GM21737 (cell line): ENCODE results near the gene DPP7.
"Not testable (repeated sequence)": the region's sequence is repeated elsewhere in the genome, so short reads cannot be mapped to it uniquely, and the experiment has no call there.

Source experiments
- ATAC-seq: cut with Tn5 transposase; IDR thresholded peaks from one replicate; pipeline ENCODE4 v1.9.1; 2021; ENCODE audit warnings: mild to moderate bottlenecking, moderate library complexity; ENCODE audit not compliant: unreplicated experiment

DPP7 gene

GRCh38 chr9:137148242-137148641 lies 33.7 kb upstream of the DPP7 start:
- ATAC-seq = no peak

DNA sequence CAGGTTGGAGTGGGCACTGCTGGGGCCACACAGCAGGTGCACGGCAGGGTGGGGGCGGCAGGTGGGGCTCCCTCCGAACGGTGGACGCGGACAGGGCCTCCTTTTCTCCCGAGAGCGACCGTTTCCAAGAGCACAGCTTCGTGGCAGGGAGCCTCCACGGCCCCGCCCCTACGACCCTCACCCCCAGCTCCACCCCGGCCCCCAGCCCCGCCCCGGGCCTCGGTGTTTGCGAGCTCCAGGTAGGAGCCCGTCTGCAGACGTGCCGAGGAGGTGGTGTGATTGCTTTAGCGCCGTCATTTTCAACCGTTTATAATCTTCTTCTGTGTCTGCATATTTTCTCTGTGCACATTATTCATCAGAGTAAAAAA lies 33.2 kb upstream of the DPP7 start:
- no peak for ATAC-seq

DNA sequence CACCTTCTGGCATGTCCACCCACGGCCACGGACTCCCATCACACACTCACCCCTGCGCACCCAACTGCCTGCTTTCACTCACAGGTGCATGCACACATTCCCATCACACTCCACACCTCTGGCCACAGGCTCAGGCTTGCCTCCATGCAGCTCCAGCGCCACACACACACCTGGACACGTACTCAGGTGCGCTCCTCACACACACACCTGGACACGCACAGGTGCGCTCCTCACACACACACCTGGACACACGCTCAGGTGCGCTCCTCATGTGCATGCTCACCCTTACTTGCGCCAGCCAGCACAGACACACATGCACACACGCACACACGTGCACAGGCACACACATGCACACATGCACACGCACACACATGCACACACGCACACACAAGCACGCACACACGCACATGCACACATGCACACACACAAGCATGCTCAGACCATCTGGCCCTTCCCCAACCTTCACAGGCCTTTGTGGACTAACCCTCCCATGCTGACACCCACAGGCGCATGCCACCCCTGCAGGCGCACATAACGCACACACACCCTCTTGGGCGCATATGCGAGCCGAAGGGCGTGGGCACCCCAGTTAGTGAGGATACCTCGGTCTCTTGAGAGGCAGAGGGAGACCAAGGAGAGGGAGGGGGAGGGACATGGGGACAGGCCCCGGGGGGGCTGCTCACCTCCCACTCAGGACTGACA lies 32.7 kb upstream of the DPP7 start:
- ATAC-seq = no peak

- ATAC-seq = no peak
Observed at GRCh38 chr9:137146527-137146918, 32.0 kb upstream of the DPP7 start.

DNA sequence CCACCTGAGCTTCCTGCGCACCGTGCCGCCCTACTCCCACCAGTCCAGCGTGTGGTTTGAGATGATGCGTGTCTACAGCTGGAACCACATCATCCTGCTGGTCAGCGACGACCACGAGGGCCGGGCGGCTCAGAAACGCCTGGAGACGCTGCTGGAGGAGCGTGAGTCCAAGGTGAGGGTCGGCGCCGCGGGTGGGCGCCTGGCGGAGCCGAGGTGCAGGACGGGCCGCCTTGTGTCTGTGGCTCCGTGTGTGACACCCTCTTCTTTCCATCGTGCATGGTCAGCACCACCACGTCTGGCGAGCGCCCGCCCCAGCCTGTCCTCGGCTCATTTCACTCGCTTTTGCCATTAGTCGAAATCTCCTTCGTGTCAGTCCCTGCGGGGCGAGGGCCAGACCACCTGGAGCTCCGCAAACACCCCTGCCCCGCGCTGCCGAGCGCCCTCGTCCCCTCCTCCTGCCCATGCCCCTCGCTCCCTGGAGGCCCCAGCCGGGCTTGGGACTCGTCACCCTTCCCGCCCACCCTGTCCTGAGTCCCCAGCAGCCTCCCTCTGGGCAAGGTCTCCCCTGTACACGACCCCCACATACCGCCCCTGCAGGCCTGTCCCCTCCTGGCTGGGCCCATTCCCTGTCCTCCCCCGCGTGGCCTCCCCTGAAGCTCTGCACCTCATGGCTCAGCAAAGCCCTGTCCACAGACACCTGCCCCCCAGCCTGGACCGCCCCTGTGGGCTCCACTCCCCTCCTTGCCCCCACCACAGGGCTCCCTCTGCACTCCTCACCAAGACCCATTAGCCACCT lies 31.4 kb upstream of the DPP7 start:
- no peak for ATAC-seq

DNA sequence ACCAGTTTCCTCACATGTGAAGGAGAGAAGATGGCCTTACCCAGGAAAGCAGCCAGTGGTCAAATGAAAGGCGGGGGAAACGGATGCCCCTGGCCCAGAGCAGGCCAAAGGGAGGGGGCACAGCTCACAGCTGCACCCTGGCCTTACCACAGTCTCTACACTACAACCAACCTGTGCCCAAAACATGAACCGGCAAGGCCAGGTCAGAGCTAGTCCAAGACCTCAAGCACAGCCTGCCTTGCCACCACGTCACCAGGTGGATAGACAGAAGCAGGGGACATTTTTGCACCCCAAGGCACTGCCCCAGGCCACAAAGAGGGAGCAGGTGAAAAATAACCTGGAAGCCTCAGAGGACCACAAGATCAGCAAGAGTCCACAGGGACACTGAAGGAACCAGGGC lies 28.9 kb upstream of the DPP7 start:
- no peak for ATAC-seq

- no peak for ATAC-seq
Observed at GRCh38 chr9:137141976-137142936, 27.7 kb upstream of the DPP7 start.

DNA sequence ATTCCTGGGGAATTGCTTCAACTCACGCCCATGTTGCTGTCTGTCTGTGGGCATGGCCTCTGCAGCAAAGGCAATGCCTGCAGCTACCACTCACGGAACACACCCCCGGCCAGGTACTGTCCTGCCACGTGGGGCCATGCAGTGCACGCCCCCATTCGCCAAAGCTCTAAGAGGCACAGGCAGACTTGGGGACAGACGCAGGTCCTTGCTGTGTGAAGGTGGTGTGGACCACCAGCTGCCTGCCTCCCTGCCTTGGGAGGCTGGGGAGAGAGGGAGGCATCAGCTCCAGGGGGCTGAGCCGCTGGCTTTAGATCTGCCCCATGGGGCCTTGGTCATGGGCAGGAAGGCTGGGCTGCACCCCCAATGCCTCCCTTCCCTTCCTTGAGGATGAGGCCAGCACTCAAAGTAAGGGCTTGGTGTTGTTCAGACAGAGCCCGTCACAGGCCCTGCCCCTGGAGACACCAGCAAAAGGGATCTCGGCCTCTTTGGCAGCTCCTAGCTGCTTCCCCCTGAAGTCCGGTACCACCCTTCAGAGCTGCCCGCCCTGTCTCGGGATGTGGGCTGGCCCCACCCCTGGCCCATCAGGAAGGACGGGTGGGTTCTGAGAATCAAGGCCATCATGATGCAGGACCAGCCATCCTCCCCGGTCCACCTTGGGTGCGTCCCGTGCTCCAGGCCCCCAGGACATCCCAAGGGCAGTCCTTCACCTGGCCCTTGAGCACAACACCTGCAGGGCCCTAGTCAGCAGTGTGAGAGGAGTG lies 26.7 kb upstream of the DPP7 start:
- ATAC-seq = no peak

- no peak for ATAC-seq
Observed at GRCh38 chr9:137140151-137141012, 25.8 kb upstream of the DPP7 start.

DNA sequence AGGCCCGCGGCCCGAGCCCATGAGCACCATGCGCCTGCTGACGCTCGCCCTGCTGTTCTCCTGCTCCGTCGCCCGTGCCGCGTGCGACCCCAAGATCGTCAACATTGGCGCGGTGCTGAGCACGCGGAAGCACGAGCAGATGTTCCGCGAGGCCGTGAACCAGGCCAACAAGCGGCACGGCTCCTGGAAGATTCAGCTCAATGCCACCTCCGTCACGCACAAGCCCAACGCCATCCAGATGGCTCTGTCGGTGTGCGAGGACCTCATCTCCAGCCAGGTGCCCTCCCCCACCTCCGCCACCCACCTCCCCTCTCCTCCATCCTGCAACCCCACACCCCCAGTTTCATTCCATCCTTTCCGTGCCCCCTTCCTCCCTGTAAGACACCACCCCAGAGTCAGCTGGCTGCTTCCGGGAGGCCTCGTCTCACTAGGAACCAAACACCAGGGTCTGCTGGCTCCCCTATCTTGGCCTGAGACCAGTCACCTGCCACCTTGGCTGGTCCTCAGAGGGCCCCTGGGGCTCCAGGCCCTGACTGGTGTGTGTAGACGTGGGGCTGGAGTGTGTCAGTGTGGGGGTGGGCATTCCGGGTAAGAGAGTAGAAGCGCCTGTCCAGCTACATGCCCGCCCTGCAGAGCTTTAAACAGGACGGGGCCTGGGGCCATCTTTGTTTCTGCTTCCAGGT lies 25.1 kb upstream of the DPP7 start:
- ATAC-seq = no peak

GRCh38 chr9:137138722-137139467 lies 24.4 kb upstream of the DPP7 start, which contains the start of gene GRIN1:
Gene GRIN1 (plus strand): TSS chr9:137139154. CDS start chr9:137139487, 333 bp downstream.
- ATAC-seq = no peak

DNA sequence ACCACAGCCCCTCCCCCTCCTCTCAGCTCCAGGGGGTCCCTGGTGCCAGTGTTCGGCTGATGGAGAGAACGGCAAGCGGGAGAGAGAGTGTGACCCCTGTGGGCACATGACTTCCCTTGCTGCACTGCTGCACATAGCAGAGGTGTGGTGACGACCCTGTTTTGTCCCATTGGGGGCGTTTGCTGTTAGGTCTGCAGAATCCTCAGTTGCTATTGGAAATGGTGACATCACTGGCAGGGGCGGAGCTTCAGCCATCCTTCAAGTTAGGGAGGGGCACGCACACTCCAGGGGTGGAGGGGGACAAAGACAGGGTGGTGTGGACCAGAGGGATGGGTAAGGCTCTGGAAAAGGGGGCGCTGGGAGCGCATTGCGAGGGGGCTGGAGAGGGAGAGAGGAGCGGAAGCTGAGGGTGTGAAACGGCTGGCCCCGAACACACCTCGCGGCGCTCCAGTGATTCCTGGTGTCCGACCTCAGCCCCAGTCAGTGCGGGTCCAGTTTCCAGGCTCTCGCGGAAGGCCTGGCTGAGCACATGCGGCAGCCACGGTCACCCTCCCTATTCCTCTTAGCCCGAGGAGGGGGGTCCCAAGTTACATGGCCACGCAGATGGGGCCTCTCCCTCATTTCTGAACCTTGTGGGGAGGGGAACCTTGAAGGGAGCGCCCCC lies 23.7 kb upstream of the DPP7 start:
- ATAC-seq = no peak

DNA sequence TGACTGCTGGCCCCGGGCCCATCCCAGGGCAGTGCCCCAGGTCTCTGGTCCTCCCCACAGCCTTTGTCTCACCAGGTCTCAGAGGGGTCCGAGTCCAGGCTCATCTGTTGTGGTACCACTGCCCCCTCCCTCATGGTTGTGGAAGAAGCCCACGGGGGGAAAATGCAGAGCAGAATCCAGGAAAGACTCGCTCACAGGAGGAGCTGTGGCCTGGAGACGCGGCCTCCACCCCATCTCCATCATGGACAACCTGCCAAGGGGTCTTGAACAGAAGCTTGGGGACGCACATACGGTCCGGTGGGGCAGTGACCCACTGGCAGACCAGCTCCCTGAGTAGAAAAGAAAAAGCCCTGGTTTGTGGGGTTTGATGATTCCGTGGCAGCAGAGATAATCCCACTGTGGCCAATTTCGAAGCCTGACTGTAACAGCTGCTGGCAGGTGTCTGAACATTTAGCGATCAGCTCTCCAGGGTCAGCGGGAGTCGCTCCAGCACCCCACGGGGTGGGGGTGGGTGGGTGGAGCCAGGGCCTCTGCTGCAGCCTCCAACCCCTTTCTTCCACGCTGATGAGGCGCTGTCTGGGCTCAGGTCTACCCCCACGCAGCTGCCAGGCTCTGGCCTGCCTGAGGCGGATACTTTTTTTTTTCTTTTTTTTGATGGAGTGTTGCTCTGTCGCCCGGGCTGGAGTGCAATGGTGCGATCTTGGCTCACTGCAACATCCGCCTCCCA lies 22.5 kb upstream of the DPP7 start:
- no peak for ATAC-seq

DNA sequence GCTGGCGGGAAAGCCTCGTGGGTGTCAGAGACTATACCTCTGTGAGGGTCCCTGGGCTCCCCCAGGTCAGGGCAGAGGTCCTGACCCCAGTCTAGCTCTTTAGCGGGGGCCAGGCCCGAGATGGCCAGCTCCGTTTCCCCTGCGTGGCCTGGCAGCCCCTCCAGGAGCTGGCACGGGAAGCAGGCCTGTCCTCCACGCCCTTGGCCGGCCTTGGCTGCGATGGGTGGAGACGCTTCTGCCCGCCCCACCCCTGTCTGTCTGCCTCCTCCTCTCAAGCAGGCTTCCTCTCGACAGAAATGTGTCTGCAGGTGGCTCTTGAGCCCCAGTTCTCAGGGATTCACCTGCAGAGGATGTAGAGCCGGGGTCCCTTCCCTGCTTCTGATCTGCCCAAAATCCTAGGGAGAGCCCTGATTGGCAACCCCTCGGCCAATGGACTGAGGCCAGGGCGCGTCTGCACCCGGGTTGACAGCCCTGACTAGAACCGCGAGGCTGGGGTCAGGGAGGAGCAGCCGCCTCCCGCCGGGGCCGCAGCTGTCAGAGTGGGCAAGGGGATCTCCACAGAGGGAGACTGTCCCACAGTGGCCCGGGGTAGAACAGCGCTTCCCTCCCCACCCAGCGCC lies 21.8 kb upstream of the DPP7 start:
- ATAC-seq = no peak

- ATAC-seq = not testable (repeated sequence)
Observed at GRCh38 chr9:137135154-137135553, 20.6 kb upstream of the DPP7 start.

GRCh38 chr9:137134191-137134590 lies 19.7 kb upstream of the DPP7 start:
- ATAC-seq = no peak
